ENCODE results near the gene APOBEC3A.

- TF ChIP-seq CTCF (conservative IDR thresholded peaks at IDR 0.05; ENCODE audit: low read depth, low read length) (no peak), RCOR1 (IDR thresholded peaks at IDR 0.05; ENCODE audit: insufficient replicate concordance, low read length) (no peak), POLR2A (IDR thresholded peaks at IDR 0.05; ENCODE audit: low read depth, low read length) (no peak), USF2 (IDR thresholded peaks at IDR 0.05; ENCODE audit: low read depth, low read length) (no peak), CEBPB (IDR thresholded peaks at IDR 0.05; ENCODE audit: low read depth, low read length) (no peak), RAD21 (IDR thresholded peaks at IDR 0.05; ENCODE audit: low read length) (no peak), RFX5 (IDR thresholded peaks at IDR 0.05; ENCODE audit: low read depth, low read length) (no peak), CHD1 (IDR thresholded peaks at IDR 0.05; ENCODE audit: low read depth, low read length) (no peak), BHLHE40 (IDR thresholded peaks at IDR 0.05; ENCODE audit: low read depth, low read length) (no peak), SMC3 (IDR thresholded peaks at IDR 0.05; ENCODE audit: low read depth, low read length) (no peak), MAFK (IDR thresholded peaks at IDR 0.05; ENCODE audit: low read depth, low read length) (no peak), FOS (IDR thresholded peaks at IDR 0.05; ENCODE audit: low read depth, low read length) (no peak)
These were observed 13.8 kb downstream of the APOBEC3A start for GRCh38 chr22:38971202-38971601.
